ENCODE data around the gene LRP2.

LRP2 gene

GRCh38 chr2:169193618-169194017 lies 168.7 kb downstream of the LRP2 start:
- no peak for DNase-seq (ENCODE audit: low spot score)

GRCh38 chr2:169190197-169190775 lies 172.0 kb downstream of the LRP2 start:
- no peak overlapping the region for H3K4me3 ChIP-seq
- TF ChIP-seq, protein P1, sequence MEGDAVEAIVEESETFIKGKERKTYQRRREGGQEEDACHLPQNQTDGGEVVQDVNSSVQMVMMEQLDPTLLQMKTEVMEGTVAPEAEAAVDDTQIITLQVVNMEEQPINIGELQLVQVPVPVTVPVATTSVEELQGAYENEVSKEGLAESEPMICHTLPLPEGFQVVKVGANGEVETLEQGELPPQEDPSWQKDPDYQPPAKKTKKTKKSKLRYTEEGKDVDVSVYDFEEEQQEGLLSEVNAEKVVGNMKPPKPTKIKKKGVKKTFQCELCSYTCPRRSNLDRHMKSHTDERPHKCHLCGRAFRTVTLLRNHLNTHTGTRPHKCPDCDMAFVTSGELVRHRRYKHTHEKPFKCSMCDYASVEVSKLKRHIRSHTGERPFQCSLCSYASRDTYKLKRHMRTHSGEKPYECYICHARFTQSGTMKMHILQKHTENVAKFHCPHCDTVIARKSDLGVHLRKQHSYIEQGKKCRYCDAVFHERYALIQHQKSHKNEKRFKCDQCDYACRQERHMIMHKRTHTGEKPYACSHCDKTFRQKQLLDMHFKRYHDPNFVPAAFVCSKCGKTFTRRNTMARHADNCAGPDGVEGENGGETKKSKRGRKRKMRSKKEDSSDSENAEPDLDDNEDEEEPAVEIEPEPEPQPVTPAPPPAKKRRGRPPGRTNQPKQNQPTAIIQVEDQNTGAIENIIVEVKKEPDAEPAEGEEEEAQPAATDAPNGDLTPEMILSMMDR (IDR thresholded peaks at IDR 0.05): no peak
- H3K27ac ChIP-seq: no peak overlapping the region
- no peak for DNase-seq (ENCODE audit: low spot score)

More at GRCh38 chr2:169193618-169194017, 168.7 kb downstream of the LRP2 start:
- no peak overlapping the region for H3K4me3 ChIP-seq
- H3K27ac ChIP-seq: no peak overlapping the region
- TF ChIP-seq, protein P1 (IDR thresholded peaks at IDR 0.05): no peak

GRCh38 chr2:169189132-169189531 lies 173.2 kb downstream of the LRP2 start:
- no peak overlapping the region for H3K4me3 ChIP-seq
- no peak overlapping the region for H3K27ac ChIP-seq
- DNase-seq (ENCODE audit: low spot score): no peak
- TF ChIP-seq, protein P1 (IDR thresholded peaks at IDR 0.05): no peak

- Histone ChIP-seq H3K4me3 (no peak overlapping the region), H3K27ac (no peak overlapping the region)
- DNase-seq (ENCODE audit: low spot score): no peak
- TF ChIP-seq, protein P1 (IDR thresholded peaks at IDR 0.05): no peak
Observed at GRCh38 chr2:169185711-169186110, 176.6 kb downstream of the LRP2 start.

GRCh38 chr2:169184074-169184473 lies 178.3 kb downstream of the LRP2 start:
- Histone ChIP-seq H3K27ac (no peak overlapping the region), H3K4me3 (no peak overlapping the region)
- no peak for DNase-seq (ENCODE audit: low spot score)
- TF ChIP-seq, protein P1 (IDR thresholded peaks at IDR 0.05): no peak

- Histone ChIP-seq H3K27ac (no peak overlapping the region), H3K4me3 (no peak overlapping the region)
- no peak for DNase-seq (ENCODE audit: low spot score)
- TF ChIP-seq, protein P1 (IDR thresholded peaks at IDR 0.05): no peak
Observed at GRCh38 chr2:169182573-169182972, 179.8 kb downstream of the LRP2 start.

DNA sequence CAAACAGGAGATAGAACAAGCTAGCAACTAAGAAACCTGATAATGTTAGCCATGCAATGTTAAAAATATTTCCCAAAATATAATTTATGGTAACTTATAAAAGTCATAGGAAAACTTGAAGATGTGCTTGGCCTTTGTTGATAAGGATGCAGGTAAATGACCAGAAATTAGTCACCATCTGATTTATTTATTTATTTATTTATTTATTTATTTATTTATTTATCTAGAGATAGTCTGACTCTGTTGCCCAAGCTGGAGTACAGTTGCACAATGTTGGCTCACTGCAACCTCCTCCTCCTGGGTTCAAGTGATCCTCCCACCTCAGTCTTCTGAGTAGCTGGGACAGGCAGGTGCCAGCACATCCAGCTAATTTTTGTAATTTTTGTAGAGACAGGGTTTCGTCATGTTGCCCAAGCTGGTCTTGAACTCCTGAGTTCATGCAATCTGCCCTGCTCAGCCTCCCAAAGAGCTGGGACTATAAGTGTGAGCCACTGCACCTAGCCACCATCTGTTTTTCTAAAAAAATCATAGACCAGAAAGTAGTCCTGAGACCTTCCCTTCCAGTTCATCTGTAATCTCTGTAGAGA lies 183.4 kb downstream of the LRP2 start:
- DNase-seq (ENCODE audit: low spot score): no peak
- TF ChIP-seq, protein P1 (IDR thresholded peaks at IDR 0.05): no peak
- no peak overlapping the region for H3K27ac ChIP-seq
- H3K4me3 ChIP-seq: no peak overlapping the region

Measured in coronary artery (tissue), 2 donors.